ENCODE data around the gene TMTC2.

TMTC2 gene

DNA sequence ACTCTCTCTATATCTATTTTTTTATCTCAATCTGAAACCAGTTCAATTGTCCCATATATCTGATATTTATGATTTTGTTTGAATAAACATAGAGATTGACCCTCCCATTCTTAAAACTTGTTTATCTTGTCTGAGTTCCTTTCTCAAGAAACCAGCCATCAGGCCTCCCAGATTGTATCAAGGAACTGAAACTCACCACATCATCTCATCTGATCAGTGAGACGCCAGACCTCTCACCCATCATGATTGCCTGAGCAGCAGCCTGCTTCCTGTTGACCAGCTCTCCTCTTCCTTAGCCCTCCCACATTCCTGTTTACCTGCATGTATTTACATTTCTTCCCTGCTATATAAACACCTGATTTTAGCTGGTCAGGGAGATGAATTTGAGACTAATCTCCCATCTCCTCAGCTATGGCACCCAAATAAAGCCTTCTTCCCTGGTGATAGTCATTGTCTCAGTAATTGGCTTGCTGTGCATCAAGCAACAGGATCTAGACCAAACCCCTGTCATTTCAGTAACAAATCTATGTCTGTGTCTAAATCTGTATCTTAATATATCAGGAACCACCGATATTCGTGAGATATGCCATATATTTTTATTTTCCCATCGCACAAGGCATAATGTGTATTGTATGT, 323.6 kb downstream of the TMTC2 start:
- no peak overlapping the region for H3K27ac ChIP-seq
- DNase-seq (ENCODE audit: low spot score) = no peak
- TF ChIP-seq, protein P1, sequence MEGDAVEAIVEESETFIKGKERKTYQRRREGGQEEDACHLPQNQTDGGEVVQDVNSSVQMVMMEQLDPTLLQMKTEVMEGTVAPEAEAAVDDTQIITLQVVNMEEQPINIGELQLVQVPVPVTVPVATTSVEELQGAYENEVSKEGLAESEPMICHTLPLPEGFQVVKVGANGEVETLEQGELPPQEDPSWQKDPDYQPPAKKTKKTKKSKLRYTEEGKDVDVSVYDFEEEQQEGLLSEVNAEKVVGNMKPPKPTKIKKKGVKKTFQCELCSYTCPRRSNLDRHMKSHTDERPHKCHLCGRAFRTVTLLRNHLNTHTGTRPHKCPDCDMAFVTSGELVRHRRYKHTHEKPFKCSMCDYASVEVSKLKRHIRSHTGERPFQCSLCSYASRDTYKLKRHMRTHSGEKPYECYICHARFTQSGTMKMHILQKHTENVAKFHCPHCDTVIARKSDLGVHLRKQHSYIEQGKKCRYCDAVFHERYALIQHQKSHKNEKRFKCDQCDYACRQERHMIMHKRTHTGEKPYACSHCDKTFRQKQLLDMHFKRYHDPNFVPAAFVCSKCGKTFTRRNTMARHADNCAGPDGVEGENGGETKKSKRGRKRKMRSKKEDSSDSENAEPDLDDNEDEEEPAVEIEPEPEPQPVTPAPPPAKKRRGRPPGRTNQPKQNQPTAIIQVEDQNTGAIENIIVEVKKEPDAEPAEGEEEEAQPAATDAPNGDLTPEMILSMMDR (IDR thresholded peaks at IDR 0.05) = no peak
- H3K4me3 ChIP-seq = no peak overlapping the region

GRCh38 chr12:83015390-83016217, 328.9 kb downstream of the TMTC2 start:
- Histone ChIP-seq H3K4me3 (peak overlapping the region; percentile 7), H3K27ac (no peak overlapping the region)
- TF ChIP-seq, protein P1 (IDR thresholded peaks at IDR 0.05) = no peak
- no peak for DNase-seq (ENCODE audit: low spot score)

DNA sequence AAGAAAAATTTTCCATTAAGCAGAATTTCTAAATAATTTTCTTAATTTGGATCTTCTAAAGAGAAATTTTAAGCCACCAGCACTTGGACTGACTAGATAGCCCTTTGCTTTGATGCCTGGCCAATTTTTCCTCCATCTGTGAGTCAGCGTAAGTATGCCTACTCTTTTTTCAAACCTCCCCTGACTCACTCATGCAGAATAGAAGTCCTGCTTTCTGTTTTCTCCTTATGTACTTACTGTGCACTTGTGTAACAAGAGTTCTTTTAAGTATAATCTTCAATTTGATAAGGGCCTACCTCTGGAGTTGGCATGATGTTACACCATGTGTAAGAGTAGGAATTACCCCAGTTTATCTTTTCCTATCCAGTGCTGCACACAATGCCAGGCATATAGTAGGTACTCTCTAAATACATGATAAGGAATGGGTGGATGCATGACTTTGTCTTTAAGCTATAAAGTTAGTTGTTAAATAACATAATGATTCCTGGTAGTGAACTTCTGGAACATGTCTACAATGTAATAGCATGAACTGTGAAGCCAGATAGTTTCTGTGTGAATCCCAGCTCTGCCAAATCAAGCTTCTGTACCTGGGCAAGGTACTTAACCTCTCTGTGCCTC, 329.6 kb downstream of the TMTC2 start:
- no peak for DNase-seq (ENCODE audit: low spot score)
- Histone ChIP-seq H3K27ac (no peak overlapping the region), H3K4me3 (no peak overlapping the region)
- TF ChIP-seq, protein P1 (IDR thresholded peaks at IDR 0.05) = no peak

- no peak for DNase-seq (ENCODE audit: low spot score)
- no peak overlapping the region for H3K4me3 ChIP-seq
- H3K27ac ChIP-seq = no peak overlapping the region
- TF ChIP-seq, protein P1 (IDR thresholded peaks at IDR 0.05) = no peak
Observed at GRCh38 chr12:83016991-83017390, 330.3 kb downstream of the TMTC2 start.

DNA sequence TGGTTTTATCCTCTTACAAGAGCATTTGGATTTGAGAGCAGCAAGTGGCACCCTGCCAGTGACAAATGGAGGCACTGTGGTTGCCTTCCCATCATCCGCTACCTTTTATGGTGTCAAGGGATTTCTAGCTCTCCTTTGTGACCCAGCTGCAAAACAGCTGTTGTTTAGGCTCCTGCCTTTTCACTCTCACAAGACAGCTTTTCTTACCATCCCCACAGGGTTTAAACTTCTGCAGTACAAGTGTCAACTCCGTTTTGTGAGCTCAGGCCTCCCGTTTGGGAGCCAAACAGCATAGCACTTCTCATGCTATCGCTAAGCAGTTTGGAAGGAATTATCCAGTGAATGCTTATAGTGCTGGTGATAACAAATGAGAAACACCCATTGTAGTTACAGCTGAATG, 331.4 kb downstream of the TMTC2 start:
- no peak overlapping the region for H3K4me3 ChIP-seq
- TF ChIP-seq, protein P1 (IDR thresholded peaks at IDR 0.05) = no peak
- no peak overlapping the region for H3K27ac ChIP-seq
- DNase-seq (ENCODE audit: low spot score) = no peak

GRCh38 chr12:83027021-83027723, 340.5 kb downstream of the TMTC2 start:
- no peak for DNase-seq (ENCODE audit: low spot score)
- Histone ChIP-seq H3K4me3 (no peak overlapping the region), H3K27ac (no peak overlapping the region)
- TF ChIP-seq, protein P1 (IDR thresholded peaks at IDR 0.05) = no peak

Data from coronary artery (tissue), 2 donors.